ENCODE results near the gene USP3.

GRCh38 chr15:63499175-63499549 lies 5.2 kb upstream of the USP3 start:
- no peak for TF ChIP-seq CTCF (IDR thresholded peaks at IDR 0.05; ENCODE audit: low read depth, low read length, poor library complexity, severe bottlenecking)
- TF ChIP-seq EZH2phosphoT487 (IDR thresholded peaks at IDR 0.05; ENCODE audit: borderline replicate concordance, low read length): no peak

All from DOHH2 (cell line).